Mesodermal cell (in vitro differentiated cells): ENCODE measurements around the gene BANF2.
"Not testable (repeated sequence)": the region's sequence is repeated elsewhere in the genome, so short reads cannot be mapped to it uniquely, and the experiment has no call there.

Experiments
- H3K27ac ChIP-seq: 2 replicates; pipeline ENCODE4 v1.7.0; 2013; ENCODE audit warnings: mild to moderate bottlenecking, low read depth, low read length, moderate library complexity; ENCODE audit not compliant: severe bottlenecking
- H3K36me3 ChIP-seq: 2 replicates; pipeline ENCODE4 v1.7.1; 2013; ENCODE audit warnings: mild to moderate bottlenecking, low read length, moderate library complexity; ENCODE audit not compliant: control insufficient read depth, insufficient read depth
- H3K4me1 ChIP-seq: one replicate; pipeline ENCODE4 v1.7.1; 2013; ENCODE audit warnings: mild to moderate bottlenecking, low read length; ENCODE audit not compliant: insufficient read depth, control insufficient read depth, poor library complexity, severe bottlenecking
- H3K4me3 ChIP-seq: 2 replicates; pipeline ENCODE4 v1.7.0; 2013; ENCODE audit warnings: low read length, control low read depth, mild to moderate bottlenecking; ENCODE audit not compliant: insufficient read depth, poor library complexity, severe bottlenecking; ENCODE audit errors: extremely low read depth
- H3K9me3 ChIP-seq: 2 replicates; pipeline ENCODE4 v1.7.1; 2013; ENCODE audit warnings: mild to moderate bottlenecking, low read length, moderate library complexity; ENCODE audit not compliant: control insufficient read depth
- WGBS, 2 experiments: methylation state at CpG; one replicate each; pipeline ENCODE4 v1.1.5; 2013; ENCODE audit warnings: missing lambda C conversion rate in 2 of 2; ENCODE audit not compliant: insufficient coverage in 2 of 2; 5-methylcytosine and 5-hydroxymethylcytosine counted together

The BANF2 gene

GRCh38 chr20:17696287-17696686 lies 3.5 kb upstream of the BANF2 start:
- Histone ChIP-seq H3K4me3 (no peak overlapping the region), H3K9me3 (no peaks in the 10 kb centered on the region), H3K27ac (no peak overlapping the region), H3K36me3 (no peaks in the 10 kb centered on the region), H3K4me1 (no peaks in the 10 kb centered on the region)
- WGBS, 2 experiments: no CpG with 5 or more reads among the region's 1 CpG

- no peak overlapping the region for H3K27ac ChIP-seq
- WGBS, 2 experiments: 91 to 100% methylated on average over 1 of the region's 1 CpG
- no peaks in the 10 kb centered on the region for H3K9me3 ChIP-seq
- H3K36me3 ChIP-seq: no peaks in the 10 kb centered on the region
- no peaks in the 10 kb centered on the region for H3K4me1 ChIP-seq
- no peak overlapping the region for H3K4me3 ChIP-seq
Measured at GRCh38 chr20:17697171-17697570, 2.6 kb upstream of the BANF2 start.

DNA sequence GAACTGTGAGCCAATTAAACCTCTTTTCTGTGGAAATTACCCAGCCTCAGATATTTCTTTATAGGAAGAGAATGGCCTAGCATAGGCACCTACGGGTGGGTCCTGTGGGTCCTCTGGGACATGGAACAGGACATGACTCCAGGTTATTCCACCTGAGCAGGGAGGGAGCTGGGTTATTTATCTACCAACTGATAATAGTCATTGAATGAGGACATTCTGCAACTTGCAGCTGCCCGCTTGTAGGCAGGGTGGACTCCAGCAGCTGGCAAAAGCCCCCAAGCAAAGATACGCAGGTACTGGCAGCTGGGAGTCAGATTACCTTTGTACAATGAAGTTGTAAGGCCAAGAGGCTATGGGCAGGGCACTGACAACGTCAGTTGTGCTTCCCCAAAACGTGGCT lies 1.4 kb upstream of the BANF2 start:
- Histone ChIP-seq H3K36me3 (no peaks in the 10 kb centered on the region), H3K4me1 (no peaks in the 10 kb centered on the region), H3K9me3 (no peaks in the 10 kb centered on the region), H3K4me3 (no peak overlapping the region), H3K27ac (no peak overlapping the region)
- WGBS, 2 experiments: 70 to 76% methylated on average over 5 of the region's 5 CpGs

GRCh38 chr20:17700637-17701036 lies 871 bp downstream of the BANF2 start:
- Histone ChIP-seq H3K4me1 (no peaks in the 10 kb centered on the region), H3K4me3 (no peak overlapping the region), H3K36me3 (no peaks in the 10 kb centered on the region), H3K27ac (no peak overlapping the region), H3K9me3 (no peaks in the 10 kb centered on the region)
- WGBS, 2 experiments: 84 to 86% methylated on average over 5 to 7 of the region's 7 CpGs

GRCh38 chr20:17701826-17702225 lies 2.1 kb downstream of the BANF2 start:
- Histone ChIP-seq H3K9me3 (no peaks in the 10 kb centered on the region), H3K4me1 (no peaks in the 10 kb centered on the region), H3K27ac (no peak overlapping the region), H3K36me3 (no peaks in the 10 kb centered on the region), H3K4me3 (no peak overlapping the region)
- WGBS, 2 experiments: 88 to 100% methylated on average over 2 of the region's 4 CpGs

- 89 to 97% methylated on average over 4 to 5 of the region's 5 CpGs for WGBS, 2 experiments
- Histone ChIP-seq H3K36me3 (no peaks in the 10 kb centered on the region), H3K9me3 (no peaks in the 10 kb centered on the region), H3K4me1 (peaks cover 5% of the 10 kb centered on the region), H3K27ac (no peak overlapping the region), H3K4me3 (no peak overlapping the region)
Measured at GRCh38 chr20:17704589-17705317, 5.0 kb downstream of the BANF2 start.

- WGBS, 2 experiments: 77 to 100% methylated on average over 3 to 4 of the region's 4 CpGs
- H3K4me1 ChIP-seq: peaks cover 15% of the 10 kb centered on the region
- no peaks in the 10 kb centered on the region for H3K36me3 ChIP-seq
- H3K9me3 ChIP-seq: no peaks in the 10 kb centered on the region
- no peak overlapping the region for H3K4me3 ChIP-seq
- no peak overlapping the region for H3K27ac ChIP-seq
Measured at GRCh38 chr20:17705916-17706315, 6.2 kb downstream of the BANF2 start.

- WGBS, 2 experiments: 92% methylated on average over 2 to 3 of the region's 3 CpGs
- Histone ChIP-seq H3K36me3 (no peaks in the 10 kb centered on the region), H3K9me3 (no peaks in the 10 kb centered on the region), H3K4me3 (no peak overlapping the region), H3K4me1 (peaks cover 19% of the 10 kb centered on the region), H3K27ac (no peak overlapping the region)
Measured at GRCh38 chr20:17706632-17707031, 6.9 kb downstream of the BANF2 start.

- not testable (repeated sequence) for H3K9me3 ChIP-seq, H3K36me3 ChIP-seq, H3K27ac ChIP-seq, H3K4me3 ChIP-seq
- peaks cover 19% of the 10 kb centered on the region for H3K4me1 ChIP-seq
- WGBS, 2 experiments: 84 to 100% methylated on average over 1 to 2 of the region's 3 CpGs
Measured at GRCh38 chr20:17707951-17708350, 8.2 kb downstream of the BANF2 start.

DNA sequence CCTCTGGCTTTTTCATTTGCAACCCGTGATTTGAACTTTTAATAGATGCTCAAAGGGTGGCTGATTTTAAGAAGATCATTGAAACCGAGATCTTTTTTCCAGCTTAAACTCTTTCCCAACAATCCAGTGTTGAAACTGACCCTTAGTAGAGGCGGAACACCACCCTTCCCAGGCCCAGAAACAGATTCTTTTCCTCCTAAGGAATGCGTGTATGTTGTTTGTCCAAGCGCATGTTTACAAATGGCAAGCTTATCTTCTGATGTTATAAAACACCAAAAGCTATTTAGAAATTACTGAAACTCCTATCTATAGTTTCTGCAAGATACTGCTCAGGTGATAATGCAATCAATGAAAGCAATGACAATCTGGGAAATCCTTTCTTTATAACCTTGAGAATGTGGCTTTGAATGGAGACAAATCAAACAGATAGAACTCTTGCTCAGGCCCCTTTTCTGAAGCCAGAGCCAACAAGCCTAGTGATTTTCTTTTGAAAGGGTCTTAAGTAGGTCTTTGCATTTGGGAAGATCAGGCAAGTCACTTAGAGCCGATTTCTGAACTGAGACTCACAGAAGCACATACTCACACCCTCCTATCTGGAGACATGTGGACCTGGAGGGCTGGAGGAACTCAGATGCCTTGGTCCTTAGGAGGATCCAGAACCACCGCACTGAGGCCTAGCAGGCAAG lies 9.1 kb downstream of the BANF2 start:
- no peaks in the 10 kb centered on the region for H3K36me3 ChIP-seq
- WGBS, 2 experiments: 96 to 98% methylated on average over 4 to 5 of the region's 7 CpGs
- peaks cover 19% of the 10 kb centered on the region for H3K4me1 ChIP-seq
- H3K9me3 ChIP-seq: no peaks in the 10 kb centered on the region
- H3K4me3 ChIP-seq: no peak overlapping the region
- H3K27ac ChIP-seq: peak overlapping the region; percentile 66
